ENCODE data around the gene SPCS1.

GRCh38 chr3:52679199-52679538, 26.7 kb upstream of the SPCS1 start:
- TF ChIP-seq CTCF (IDR thresholded peaks at IDR 0.05; ENCODE audit: borderline replicate concordance, extremely low read depth, low read length, poor library complexity, severe bottlenecking) (no peak), EZH2 (IDR thresholded peaks at IDR 0.05; ENCODE audit: borderline replicate concordance, low read depth, low read length, severe bottlenecking) (no peak)

Measured in DND-41 (cell line).